HG03103 (cell line): Measurements from ENCODE around the gene ZC3H7A.
"Not testable (repeated sequence)": the region's sequence is repeated elsewhere in the genome, so short reads cannot be mapped to it uniquely, and the experiment has no call there.

Experiments
- ATAC-seq: cut with Tn5 transposase; IDR thresholded peaks from one replicate; pipeline ENCODE4 v1.9.1; 2021; ENCODE audit warnings: low read depth; ENCODE audit not compliant: unreplicated experiment

Gene ZC3H7A

GRCh38 chr16:11797166-11797956, at the start of gene ZC3H7A:
Gene ZC3H7A (minus strand): TSS chr16:11797258. CDS start chr16:11782354, 14,904 bp downstream.
- peak; percentile 86 for ATAC-seq

- ATAC-seq, result no peak
These were observed 47.4 kb upstream of the ZC3H7A start for GRCh38 chr16:11844499-11844898.

GRCh38 chr16:11843861-11844260, 46.8 kb upstream of the ZC3H7A start:
- ATAC-seq, result no peak

GRCh38 chr16:11843206-11843605, 46.1 kb upstream of the ZC3H7A start:
- ATAC-seq, result no peak

- ATAC-seq, result no peak
These were observed 44.0 kb upstream of the ZC3H7A start for GRCh38 chr16:11841026-11841425.

GRCh38 chr16:11836650-11837244, 39.7 kb upstream of the ZC3H7A start:
- no peak for ATAC-seq

GRCh38 chr16:11835891-11836649, 39.0 kb upstream of the ZC3H7A start:
- no peak for ATAC-seq

GRCh38 chr16:11835309-11835708, 38.3 kb upstream of the ZC3H7A start:
- no peak for ATAC-seq

GRCh38 chr16:11833951-11834695, 37.1 kb upstream of the ZC3H7A start:
- no peak for ATAC-seq

GRCh38 chr16:11828696-11829095, 31.6 kb upstream of the ZC3H7A start:
- no peak for ATAC-seq

- not testable (repeated sequence) for ATAC-seq
These were observed 28.6 kb upstream of the ZC3H7A start for GRCh38 chr16:11825520-11826165.

- ATAC-seq, result no peak
These were observed 27.3 kb upstream of the ZC3H7A start for GRCh38 chr16:11824362-11824761.

- not testable (repeated sequence) for ATAC-seq
These were observed 26.6 kb upstream of the ZC3H7A start for GRCh38 chr16:11823645-11824044.

GRCh38 chr16:11819798-11820197, 22.7 kb upstream of the ZC3H7A start:
- ATAC-seq, result no peak

- not testable (repeated sequence) for ATAC-seq
These were observed 21.9 kb upstream of the ZC3H7A start for GRCh38 chr16:11818970-11819369.

GRCh38 chr16:11816123-11816522, 19.1 kb upstream of the ZC3H7A start:
- no peak for ATAC-seq

GRCh38 chr16:11814800-11815199, 17.7 kb upstream of the ZC3H7A start:
- ATAC-seq, result not testable (repeated sequence)

GRCh38 chr16:11806721-11807120, 9.7 kb upstream of the ZC3H7A start:
- no peak for ATAC-seq

GRCh38 chr16:11805556-11805955, 8.5 kb upstream of the ZC3H7A start:
- no peak for ATAC-seq

- ATAC-seq, result no peak
These were observed 4.5 kb upstream of the ZC3H7A start for GRCh38 chr16:11801481-11802021.
